ENCODE data around the gene SDK2.

Gene SDK2

DNA sequence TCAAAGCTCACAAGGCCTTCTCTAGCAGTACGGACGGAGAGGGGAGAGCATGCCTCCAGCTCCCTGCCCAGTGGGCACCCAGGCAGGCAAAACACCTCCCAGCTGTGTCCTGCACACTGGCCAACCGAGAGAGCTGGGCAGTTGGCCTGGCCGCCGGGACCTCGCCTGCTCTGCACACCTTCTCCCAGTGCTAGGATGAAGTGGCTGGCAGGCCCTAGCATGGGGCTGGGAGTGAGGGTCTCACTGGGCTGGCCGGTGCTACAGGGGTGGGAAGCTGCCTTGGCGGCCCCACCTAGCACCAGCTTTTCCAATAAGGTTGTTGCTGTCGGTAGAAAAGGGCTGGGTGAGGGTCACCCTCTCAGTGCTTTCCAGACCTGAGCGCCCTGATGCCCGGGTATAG is 60.2 kb downstream of the SDK2 start:
- no peak for DNase-seq

GRCh38 chr17:73582821-73583220 is 61.4 kb downstream of the SDK2 start:
- no peak for DNase-seq

DNA sequence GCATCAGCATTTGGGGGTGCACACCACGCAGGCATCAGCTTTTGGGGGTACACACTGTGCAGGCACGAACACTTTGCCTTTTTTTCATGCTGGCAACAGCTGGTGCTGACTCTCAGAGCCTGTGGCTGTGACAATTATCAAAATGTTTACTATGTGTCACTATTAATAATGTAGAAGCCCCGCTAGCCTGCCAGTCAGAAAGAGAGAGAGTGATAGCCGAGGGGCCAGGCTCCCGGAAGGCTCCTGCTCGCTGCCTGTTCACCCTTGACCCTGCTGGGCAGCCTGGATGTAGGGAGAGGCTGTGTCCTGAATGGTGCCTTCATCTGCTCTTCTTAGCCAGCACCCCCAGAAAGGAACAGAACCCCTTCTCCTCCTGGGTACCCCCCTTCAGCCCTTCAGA is 61.9 kb downstream of the SDK2 start:
- no peak for DNase-seq

DNA sequence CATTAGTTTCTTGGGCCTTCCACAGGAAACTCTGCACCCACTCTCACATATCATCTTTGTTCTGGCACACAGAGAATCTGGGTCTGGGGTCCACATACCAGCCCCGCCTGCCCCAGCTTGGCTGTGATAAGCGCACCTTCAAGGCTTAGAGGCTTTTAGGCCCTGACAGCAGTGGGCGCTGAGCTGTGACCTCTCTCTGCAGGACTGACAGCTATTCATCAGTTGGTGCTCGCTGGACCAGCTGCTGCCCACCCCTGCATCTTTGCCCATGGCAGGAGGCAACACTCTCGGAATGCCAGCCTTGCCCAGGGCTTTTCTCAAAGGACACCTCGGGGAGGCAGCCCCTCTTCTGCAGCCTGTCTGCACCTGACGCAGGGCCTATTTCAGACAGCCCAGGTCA is 62.9 kb downstream of the SDK2 start:
- DNase-seq = no peak

DNA sequence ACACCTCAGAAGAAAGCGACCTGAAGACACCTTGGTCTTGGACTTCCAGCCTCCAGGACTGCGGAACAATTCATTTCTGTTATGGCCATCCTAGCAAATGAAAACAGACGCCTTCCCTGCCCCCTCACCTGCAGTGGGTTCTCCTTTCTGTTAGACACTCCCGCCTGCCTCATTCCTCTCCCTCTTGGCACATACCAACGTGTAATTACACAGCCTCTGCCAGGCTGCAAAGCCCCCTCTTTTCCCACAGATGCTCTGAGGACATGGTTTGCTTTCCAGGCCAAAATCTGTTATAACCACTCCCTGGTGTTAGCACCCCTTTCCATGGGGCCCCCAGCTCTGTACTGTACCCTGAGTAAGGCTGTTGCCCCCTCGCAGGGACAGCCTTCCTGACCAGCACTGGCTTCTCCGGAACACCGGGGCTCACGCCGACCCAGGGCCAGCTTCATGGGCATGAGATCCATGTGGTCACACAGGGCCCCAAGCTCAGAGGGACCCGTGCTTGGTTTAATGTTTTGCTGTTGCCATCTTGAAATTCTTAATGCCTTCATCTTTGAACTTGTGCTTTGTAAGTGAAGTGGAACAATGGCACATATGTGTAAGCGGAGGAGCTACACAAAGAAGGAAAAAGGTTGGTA is 64.1 kb downstream of the SDK2 start:
- no peak for DNase-seq

- DNase-seq = no peak
Measured at GRCh38 chr17:73576556-73577098, 67.6 kb downstream of the SDK2 start.

GRCh38 chr17:73575470-73576221 is 68.6 kb downstream of the SDK2 start:
- DNase-seq = no peak

GRCh38 chr17:73571511-73572130 is 72.6 kb downstream of the SDK2 start:
- DNase-seq = no peak

- no peak for DNase-seq
Measured at GRCh38 chr17:73569762-73570319, 74.4 kb downstream of the SDK2 start.

GRCh38 chr17:73568934-73569333 is 75.3 kb downstream of the SDK2 start:
- no peak for DNase-seq

DNA sequence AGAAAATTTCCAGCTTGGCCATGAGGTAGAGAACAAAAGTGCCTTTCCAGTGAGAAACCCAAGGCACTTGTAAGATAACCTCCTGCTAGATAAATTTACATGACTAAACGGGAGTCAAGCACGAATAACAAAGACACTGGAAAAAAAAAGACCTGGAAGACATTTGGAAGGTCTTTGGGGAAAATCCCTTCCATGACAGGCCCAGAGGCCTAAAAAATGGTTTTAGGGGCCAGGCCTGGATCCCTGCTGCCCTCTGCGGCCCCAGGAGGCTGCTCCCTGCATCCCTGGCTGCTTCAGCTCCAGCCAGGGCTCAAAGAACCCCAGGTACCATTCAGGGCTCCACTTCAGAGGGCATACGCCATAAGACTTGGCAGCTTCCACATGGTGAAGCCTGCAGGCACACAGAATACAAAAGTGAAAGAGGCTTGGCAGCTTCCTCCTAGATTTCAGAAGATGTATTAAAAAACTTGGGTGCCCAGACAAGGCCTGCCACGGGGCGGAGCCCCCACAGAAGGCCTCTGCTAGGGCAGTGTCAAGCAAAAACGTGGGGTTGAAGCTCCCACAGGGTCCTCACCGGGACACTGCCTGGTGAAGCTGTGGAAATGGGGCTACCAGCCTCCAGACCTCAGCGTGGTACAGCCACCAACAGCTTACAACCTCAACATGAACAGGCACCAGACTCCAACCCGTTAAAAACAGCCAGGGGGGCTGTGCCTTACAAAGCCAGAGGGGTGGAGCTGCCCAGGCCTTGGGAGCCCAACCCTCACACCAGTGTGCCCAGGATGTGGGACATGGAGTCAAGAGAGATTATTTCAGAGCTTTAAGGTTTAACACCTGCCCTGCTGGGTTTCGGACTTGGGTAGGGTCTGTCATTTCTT is 77.1 kb downstream of the SDK2 start:
- DNase-seq = no peak

- no peak for DNase-seq
Measured at GRCh38 chr17:73564843-73565242, 79.4 kb downstream of the SDK2 start.

GRCh38 chr17:73562896-73563295 is 81.3 kb downstream of the SDK2 start:
- DNase-seq = no peak

DNA sequence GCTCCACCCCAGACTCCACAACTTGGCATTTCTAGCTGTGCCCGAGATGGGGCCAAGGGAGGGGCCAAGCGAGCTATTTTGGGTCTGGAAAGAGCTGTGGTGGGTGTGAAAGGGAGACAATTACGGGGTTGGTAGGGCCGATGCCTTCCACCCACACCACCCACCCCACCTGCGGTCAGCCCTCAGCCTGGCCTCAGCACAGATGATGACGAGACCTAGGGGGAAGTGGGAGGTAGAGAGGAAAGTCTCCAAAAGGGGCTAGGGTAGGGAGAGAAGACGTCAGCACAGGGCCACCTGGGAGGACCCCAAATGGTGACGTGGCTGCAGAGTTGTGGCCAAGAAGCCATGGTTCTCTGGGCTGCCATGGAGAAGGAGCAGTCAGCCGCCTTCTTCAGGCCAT is 83.1 kb downstream of the SDK2 start:
- no peak for DNase-seq

DNA sequence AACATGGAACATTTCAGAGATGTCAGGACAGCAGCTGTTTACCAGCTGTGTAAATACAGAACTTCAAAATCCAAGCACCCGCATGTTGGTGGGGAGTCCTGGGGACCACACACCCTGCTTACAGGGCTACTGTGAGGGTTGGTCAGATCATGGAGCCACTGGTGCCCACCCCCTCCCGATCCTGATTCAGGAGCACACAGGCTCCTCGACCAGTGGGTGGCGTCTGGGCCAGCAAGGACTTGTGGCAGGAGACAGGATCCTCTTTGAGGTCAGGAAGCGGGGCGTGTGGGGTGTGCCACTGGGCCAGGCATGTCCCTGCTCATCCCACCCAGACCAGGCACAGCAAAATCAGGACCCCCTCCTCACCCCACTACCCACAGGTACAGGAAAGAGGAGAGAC is 83.6 kb downstream of the SDK2 start:
- no peak for DNase-seq

DNA sequence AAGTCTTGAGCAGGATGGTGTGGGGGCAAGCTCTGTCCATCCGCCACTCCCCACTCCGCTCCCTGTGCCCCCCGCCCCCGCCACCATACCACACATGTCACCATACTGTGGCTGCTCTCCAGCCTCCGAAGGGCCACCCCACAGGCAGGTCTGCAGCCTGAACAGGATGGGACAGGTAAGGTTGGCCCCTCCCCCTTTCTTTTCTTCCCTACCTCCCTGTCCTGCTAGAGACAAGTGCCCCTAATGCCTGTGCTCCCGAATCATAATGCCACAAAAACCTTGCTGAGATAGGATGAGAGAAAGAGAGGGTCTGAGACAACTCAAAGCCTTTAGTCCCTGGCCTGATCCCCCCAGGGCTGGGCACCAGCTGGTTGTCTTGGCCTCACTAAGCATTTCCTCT is 84.7 kb downstream of the SDK2 start:
- no peak for DNase-seq

DNA sequence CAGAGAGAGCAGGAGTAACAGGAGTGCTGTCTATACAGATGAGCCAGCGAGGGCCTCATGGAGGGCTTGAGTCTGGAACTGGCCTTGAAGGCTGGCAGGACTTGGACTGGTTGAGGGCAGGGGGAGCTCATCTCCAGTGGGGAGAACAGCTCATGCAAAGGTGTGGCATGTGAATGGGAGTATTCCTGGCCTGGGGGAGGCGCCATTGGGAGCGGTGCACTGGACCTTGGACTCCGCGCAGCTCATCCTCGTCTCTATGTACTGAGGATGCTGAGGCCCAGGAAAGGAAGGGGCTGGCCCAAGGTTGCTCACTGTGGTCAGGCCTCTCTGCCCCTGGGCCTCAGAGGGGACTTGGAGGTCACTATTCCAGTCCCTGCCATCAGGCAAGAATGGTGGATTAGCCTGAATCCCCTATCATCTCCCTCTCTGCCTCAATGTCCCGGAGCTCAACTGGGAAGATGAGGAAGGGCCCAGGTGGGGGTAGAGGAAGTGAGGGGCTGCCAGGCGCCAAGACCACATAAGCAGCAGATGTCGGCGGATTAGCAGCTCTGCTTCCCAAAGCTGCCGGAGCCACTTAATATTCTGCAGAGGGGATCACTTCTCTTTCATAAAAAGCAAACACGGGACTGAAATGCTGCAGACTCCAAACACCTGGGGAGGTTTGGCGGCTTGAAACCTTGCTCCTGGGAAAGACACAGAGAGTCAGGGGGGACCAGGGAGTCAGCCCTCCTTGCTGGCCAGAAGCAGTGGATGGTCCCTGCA is 88.9 kb downstream of the SDK2 start:
- no peak for DNase-seq

DNA sequence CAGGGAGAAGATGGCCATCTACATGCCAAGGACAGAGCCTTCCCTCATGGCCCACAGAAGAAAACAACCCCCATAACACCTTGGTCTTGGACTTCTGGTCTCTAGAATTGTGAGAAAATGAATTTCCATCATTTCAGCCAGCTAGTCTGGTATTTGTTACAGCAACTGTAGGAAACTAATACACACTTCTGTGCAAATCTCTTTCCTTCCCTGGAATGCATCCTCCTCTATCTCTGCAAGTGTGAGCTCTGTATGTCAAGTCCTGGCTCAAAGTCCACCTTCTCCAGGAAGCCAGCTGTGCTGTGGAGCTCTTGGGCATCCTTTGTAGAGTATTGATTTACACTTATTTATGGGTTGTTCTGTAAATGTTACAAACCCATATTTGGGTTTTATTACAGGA is 89.7 kb downstream of the SDK2 start:
- no peak for DNase-seq

- no peak for DNase-seq
Measured at GRCh38 chr17:73553311-73553710, 90.9 kb downstream of the SDK2 start.

GRCh38 chr17:73552300-73553048 is 91.8 kb downstream of the SDK2 start:
- peak; percentile 26 for DNase-seq

DNA sequence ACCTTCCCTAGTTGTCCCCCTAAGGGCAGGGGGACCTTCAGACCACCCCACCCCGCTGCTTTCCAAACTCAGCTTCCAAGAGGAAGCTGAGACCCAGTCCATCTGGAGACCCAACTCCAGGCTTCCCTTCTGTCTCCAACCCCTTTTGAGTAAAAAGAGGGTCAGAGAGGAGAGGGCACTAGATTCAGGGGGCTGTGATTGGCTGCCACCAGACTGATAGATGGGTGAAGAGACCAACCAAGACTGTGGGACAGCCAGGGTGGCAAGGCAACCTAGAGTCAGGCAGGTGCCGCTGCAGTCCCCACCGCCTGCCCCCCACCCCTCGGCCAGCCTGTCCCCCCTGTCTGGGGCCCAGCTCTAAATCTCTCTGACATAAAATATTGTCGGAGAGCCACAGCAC is 92.5 kb downstream of the SDK2 start:
- no peak for DNase-seq

Data from midbrain (tissue), 1 donor.